NCI-H748 (cell line): ENCODE results near the gene HES2.
"Not testable (repeated sequence)": the region's sequence is repeated elsewhere in the genome, so short reads cannot be mapped to it uniquely, and the experiment has no call there.

Source experiments
- DNase-seq: peaks from one replicate; lab custom pipeline; 2025; ENCODE audit not compliant: unreplicated experiment; lab: John Stamatoyannopoulos, UW

HES2 gene

GRCh38 chr1:6391951-6392808, 27.5 kb downstream of the HES2 start:
- peak; percentile 17 for DNase-seq

DNA sequence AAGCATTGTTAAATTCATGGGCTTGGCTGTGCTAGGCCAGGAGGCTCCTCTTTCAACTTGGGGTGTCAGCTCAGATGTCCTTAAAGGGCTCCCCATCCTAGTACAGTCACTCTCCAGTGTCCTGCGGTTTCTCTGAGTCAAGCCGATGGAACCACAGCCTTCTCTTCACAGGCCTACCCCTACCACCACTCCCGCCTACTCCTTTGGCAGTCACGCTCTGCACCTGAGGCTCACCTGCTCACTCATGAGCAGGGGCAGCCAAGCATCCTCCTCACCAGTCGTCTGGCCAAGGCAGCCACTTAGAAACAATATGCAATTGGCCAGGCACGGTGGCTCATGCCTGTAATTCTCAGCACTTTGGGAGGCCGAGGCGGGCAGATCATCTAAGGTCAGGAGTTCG, 29.7 kb downstream of the HES2 start:
- no peak for DNase-seq

DNA sequence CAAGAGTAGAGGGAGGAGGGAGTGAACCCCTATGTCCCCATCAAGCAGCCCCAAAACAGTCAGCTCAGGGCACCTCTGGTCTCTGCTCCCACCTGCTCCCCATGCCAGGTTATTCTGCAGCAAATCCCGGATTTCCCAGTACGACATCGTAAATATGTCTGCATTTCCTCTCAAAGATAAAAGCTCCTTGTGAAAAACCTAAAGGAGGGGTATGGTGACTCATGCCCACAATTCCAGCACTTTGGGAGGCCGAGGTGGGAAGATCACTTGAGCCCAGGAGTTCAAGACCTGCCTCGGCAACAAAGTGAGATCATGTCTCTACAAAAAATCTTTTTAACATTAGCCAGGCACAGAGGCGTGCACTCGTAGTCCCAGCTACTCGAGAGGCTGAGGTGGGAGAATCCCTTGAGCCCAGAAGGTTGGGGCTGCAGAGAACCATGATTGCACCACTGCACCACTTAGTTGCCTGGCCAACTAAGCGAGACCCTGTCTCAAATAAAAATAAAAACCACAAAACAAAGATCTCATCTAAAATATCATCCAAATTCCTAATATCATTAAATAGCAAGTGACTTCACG, 33.3 kb downstream of the HES2 start:
- DNase-seq, result no peak

DNA sequence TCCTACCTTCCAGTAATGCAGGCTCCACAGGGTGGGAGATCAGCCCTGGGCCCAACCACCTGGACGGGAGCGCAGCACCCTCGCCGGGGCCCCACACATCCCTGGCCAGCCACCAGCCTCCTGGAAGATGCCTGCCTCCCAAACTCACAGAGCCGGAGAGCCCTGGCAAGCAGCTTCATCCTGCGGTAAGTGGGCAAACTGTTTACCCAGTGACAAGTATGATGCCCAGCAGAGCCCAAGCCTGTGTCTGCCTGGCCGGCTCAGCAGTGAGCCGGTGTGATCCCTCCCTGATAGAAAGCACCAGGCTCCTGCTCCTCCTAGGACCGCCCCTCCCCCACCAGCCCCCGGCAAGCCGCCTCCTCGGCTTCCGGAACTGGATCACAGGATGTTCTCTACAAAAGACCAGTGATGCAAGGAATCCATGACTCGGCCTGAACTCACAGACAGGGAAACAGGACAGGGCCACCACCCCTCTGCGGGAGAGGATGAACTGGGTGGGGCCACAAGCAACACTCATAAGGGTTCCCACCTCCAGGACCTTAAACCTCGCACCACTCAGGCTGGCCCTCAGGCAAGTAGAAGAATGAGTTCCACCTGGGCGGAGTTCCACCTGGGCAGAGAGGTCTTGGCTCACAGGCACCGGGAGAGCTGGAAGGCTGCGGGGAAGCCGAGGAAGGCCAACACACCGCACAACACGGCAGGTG, 34.1 kb downstream of the HES2 start:
- no peak for DNase-seq

DNA sequence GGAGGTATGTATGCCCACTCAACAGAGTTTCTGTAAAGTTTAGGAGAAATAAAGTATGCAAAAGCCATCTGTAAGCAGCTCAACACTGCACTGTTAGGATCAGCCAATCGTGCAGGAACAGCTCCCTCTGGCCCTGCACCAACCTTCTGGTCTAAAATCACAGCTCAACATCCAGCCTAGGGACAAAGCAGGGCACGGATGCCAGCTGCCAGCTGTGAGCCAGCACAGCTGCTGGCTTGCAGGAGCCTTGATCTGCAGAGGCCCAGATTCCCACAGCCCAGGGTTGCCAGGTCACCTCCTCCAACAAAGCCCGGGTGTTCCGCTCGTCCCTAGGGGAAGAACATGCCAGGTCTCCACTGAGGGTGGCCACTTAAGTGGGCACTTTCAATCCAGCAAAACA, 34.8 kb downstream of the HES2 start:
- DNase-seq, result no peak

- no peak for DNase-seq
Observed at GRCh38 chr1:6384135-6384534, 35.6 kb downstream of the HES2 start.

GRCh38 chr1:6380037-6380436, 39.7 kb downstream of the HES2 start:
- DNase-seq, result no peak

DNA sequence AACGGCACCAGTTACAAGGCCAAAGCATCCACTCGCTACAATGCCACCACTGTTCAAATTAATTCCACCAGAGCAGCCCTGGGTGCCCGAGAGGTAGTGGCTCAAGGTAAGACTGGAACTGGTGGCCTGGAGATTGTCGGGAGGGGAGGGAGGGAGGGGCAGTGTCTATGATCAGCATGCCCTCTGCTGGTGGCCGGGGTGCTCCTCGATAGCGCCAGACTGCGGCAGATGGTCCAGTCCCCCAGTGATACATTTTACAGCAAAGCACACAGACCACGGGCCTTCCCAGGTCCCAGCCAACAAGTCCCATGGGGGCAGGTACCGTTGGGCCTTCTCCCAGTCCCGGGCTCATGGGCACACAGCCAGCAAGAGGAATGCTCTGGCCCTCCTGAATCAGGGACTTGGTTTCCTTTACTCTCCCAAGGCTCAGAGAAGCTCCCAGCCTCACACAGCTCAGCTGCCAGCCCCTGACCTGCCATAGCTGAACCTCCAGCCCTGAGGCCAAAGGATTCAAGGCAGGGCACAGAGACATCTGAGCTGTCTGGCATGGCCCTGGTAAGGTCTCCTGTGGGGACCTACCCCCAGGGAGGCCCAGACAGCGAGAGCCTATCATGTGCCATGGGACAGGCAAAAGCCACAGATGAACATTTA, 41.5 kb downstream of the HES2 start:
- DNase-seq, result no peak

GRCh38 chr1:6373961-6374720, 45.6 kb downstream of the HES2 start:
- DNase-seq, result peak; percentile 71

DNA sequence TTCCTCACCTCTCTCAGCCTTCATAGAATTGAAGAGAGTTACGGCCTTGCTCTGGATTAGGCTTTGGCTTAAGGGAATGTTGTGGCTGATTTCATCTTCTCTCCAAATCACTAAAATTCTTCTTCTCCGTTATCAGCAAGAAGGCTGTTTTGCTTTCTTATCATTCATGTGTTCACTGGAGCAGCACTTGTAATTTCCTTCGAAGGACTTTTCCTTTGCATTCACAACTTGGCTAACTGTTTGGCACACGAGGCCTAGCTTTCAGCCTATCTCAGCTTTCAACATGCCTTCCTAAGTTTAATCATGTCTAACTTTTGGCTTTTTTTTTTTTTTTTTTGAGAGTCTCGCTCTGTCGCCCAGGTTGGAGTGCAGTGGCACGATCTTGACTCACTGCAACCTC, 47.5 kb downstream of the HES2 start:
- DNase-seq, result not testable (repeated sequence)

- DNase-seq, result no peak
Observed at GRCh38 chr1:6370006-6370405, 49.7 kb downstream of the HES2 start.

DNA sequence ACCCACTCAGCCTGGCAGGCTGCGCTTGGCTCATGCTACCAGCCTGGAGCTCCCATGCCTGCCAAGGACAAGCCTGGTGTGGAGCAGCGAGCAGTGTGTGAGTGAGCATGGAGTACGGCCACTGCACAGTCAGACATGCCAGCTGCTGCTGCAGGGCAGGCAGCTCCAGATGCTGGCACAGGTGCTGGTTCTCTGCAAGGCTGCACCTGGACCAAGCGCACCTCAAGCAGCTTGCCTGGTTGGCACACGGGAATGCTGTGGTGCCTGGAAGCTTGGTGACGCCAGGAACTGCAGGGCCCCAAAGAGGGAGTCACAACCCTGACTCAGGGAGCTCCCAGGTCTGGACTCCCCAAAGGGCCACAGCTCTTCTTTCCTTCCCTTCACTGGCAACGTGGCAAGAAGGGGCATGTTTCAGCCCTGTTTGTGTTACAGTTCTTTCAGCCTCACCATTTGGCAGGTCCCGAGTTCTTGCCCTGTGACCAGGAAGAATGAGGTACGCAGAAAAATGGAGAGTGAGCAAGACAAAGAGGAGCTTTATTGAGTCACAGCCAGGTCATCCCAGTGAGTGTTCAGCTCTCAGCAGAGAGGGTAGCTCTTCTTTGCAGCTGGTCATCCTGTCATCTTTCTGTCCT, 52.2 kb downstream of the HES2 start:
- no peak for DNase-seq

- DNase-seq, result no peak
Observed at GRCh38 chr1:6365047-6365446, 54.7 kb downstream of the HES2 start.

- DNase-seq, result peak; percentile 57
Observed at GRCh38 chr1:6363085-6363884, 56.4 kb downstream of the HES2 start.
